DND-41 (cell line): ENCODE data around the gene RALGDS.
A peak's percentile ranks its signal among the peaks of the same experiment; 100 is the strongest.
"Not testable (repeated sequence)": the region's sequence is repeated elsewhere in the genome, so short reads cannot be mapped to it uniquely, and the experiment has no call there.

Experiments used
- ATAC-seq: fragments of 200-7000 bp; cut with Tn5 transposase; 3 replicates; pipeline ENCODE4 v1.9.1; 2021; ENCODE audit warnings: low read depth; ENCODE audit not compliant: insufficient read depth
- DNase-seq: peaks from one replicate; pipeline ENCODE4 v3.0.0-alpha.2; 2020
- H2AFZ ChIP-seq: 2 replicates; pipeline ENCODE4 v1.6.0; 2012; ENCODE audit warnings: low read depth, low read length
- H3K27ac ChIP-seq: 2 replicates; pipeline ENCODE4 v1.5.1; 2012; ENCODE audit warnings: low read length, inconsistent platforms
- H3K27me3 ChIP-seq: fragments of 200-600 bp; sonication (generic); 2 replicates; pipeline ENCODE4 v1.6.0; 2012; ENCODE audit warnings: low read length, mild to moderate bottlenecking, inconsistent platforms; ENCODE audit not compliant: insufficient read depth, poor library complexity
- H3K36me3 ChIP-seq: 2 replicates; pipeline ENCODE4 v1.5.1; 2012; ENCODE audit warnings: low read length, inconsistent platforms; ENCODE audit not compliant: insufficient read depth
- H3K4me1 ChIP-seq: 2 replicates; pipeline ENCODE4 v1.5.1; 2012; ENCODE audit warnings: mild to moderate bottlenecking, low read length; ENCODE audit not compliant: insufficient read depth
- H3K4me2 ChIP-seq: 2 replicates; pipeline ENCODE4 v1.6.0; 2012; ENCODE audit warnings: mild to moderate bottlenecking, moderate library complexity, low read length, inconsistent platforms; ENCODE audit not compliant: insufficient read depth
- H3K4me3 ChIP-seq, 2 experiments: fragments of 200-600 bp in 1 of 2; shearing (Covaris generic) in 1 of 2; 2 replicates each; pipeline ENCODE4 v1.5.1; 2012 to 2016; ENCODE audit warnings: inconsistent platforms in 2 of 2, low read length in 2 of 2, mild to moderate bottlenecking in 2 of 2, low read depth in 1 of 2, moderate library complexity in 1 of 2
- H3K79me2 ChIP-seq: 2 replicates; pipeline ENCODE4 v1.6.0; 2012; ENCODE audit warnings: low read length, inconsistent platforms; ENCODE audit not compliant: insufficient read depth
- H3K9ac ChIP-seq: 2 replicates; pipeline ENCODE4 v1.6.0; 2012; ENCODE audit warnings: low read depth, mild to moderate bottlenecking, inconsistent platforms, low read length, moderate library complexity
- H3K9me3 ChIP-seq: 2 replicates; pipeline ENCODE4 v1.5.1; 2012; ENCODE audit warnings: low read length, moderate library complexity, mild to moderate bottlenecking, inconsistent platforms; ENCODE audit not compliant: insufficient read depth, severe bottlenecking
- H4K20me1 ChIP-seq: 2 replicates; pipeline ENCODE4 v1.6.0; 2012; ENCODE audit warnings: low read length; ENCODE audit not compliant: insufficient read depth
- EZH2 ChIP-seq: IDR thresholded peaks from 3 replicates; pipeline ENCODE4 v1.6.1; 2012; ENCODE audit warnings: borderline replicate concordance, low read depth, mild to moderate bottlenecking, moderate library complexity, low read length, inconsistent platforms; ENCODE audit not compliant: severe bottlenecking
- TF ChIP-seq, protein P1 (sequence below): IDR thresholded peaks from 2 replicates; pipeline ENCODE4 v1.5.1; 2012; ENCODE audit warnings: borderline replicate concordance, low read length, moderate library complexity, mild to moderate bottlenecking; ENCODE audit not compliant: poor library complexity, severe bottlenecking; ENCODE audit errors: extremely low read depth

The RALGDS gene

DNA sequence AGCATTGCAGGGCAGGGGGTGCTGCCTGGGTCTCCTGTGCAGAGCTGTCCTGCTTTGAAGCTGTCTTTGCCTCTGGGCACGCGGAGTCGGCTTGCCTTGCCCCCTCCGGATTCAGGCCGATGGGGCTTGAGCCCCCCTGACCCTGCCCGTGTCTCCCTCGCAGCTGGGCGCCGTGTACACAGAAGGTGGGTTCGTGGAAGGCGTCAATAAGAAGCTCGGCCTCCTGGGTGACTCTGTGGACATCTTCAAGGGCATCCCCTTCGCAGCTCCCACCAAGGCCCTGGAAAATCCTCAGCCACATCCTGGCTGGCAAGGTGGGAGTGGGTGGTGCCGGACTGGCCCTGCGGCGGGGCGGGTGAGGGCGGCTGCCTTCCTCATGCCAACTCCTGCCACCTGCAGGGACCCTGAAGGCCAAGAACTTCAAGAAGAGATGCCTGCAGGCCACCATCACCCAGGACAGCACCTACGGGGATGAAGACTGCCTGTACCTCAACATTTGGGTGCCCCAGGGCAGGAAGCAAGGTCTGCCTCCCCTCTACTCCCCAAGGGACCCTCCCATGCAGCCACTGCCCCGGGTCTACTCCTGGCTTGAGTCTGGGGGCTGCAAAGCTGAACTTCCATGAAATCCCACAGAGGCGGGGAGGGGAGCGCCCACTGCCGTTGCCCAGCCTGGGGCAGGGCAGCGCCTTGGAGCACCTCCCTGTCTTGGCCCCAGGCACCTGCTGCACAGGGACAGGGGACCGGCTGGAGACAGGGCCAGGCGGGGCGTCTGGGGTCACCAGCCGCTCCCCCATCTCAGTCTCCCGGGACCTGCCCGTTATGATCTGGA is 56.6 kb downstream of the RALGDS start:
- Histone ChIP-seq H3K4me2 (no peak overlapping the region), H3K4me1 (no peaks in the 10 kb centered on the region), H2AFZ (no peak overlapping the region), H3K36me3 (no peaks in the 10 kb centered on the region), H3K27me3 (no peaks in the 10 kb centered on the region), H3K9me3 (no peaks in the 10 kb centered on the region), H3K27ac (no peak overlapping the region), H3K79me2 (no peaks in the 10 kb centered on the region), H4K20me1 (no peaks in the 10 kb centered on the region), H3K9ac (no peak overlapping the region), H3K4me3 (no peak overlapping the region)
- TF ChIP-seq EZH2, result no peak
- TF ChIP-seq, protein P1, sequence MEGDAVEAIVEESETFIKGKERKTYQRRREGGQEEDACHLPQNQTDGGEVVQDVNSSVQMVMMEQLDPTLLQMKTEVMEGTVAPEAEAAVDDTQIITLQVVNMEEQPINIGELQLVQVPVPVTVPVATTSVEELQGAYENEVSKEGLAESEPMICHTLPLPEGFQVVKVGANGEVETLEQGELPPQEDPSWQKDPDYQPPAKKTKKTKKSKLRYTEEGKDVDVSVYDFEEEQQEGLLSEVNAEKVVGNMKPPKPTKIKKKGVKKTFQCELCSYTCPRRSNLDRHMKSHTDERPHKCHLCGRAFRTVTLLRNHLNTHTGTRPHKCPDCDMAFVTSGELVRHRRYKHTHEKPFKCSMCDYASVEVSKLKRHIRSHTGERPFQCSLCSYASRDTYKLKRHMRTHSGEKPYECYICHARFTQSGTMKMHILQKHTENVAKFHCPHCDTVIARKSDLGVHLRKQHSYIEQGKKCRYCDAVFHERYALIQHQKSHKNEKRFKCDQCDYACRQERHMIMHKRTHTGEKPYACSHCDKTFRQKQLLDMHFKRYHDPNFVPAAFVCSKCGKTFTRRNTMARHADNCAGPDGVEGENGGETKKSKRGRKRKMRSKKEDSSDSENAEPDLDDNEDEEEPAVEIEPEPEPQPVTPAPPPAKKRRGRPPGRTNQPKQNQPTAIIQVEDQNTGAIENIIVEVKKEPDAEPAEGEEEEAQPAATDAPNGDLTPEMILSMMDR, result no peak
- DNase-seq, result no peak
- no peak for ATAC-seq

DNA sequence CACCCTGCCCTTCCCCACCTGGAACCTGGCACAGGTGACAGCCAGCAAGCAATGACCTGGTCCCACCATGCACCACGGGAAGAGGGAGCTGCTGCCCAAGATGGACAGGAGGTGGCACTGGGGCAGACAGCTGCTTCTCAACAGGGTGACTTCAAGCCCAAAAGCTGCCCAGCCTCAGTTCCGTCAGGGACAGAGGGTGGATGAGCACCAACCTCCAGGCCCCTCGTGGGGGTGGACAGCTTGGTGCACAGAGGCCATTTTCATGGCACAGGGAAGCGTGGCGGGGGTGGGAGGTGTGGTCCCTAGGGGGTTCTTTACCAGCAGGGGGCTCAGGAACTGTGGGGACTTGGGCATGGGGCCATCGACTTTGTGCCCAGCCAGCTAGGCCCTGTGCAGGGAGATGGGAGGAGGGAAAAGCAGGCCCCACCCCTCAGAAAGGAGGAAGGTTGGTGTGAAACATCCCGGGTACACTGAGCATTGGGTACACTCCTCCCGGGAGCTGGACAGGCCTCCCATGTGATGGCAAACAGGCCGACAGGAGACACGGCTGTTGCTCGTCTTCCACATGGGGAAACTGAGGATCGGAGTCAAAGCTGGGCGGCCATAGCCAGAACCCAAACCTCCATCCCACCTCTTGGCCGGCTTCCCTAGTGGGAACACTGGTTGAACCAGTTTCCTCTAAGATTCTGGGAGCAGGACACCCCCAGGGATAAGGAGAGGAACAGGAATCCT is 57.4 kb downstream of the RALGDS start:
- no peaks in the 10 kb centered on the region for H3K27me3 ChIP-seq
- no peak overlapping the region for H2AFZ ChIP-seq
- H3K4me3 ChIP-seq, result no peak overlapping the region
- H3K27ac ChIP-seq, result no peak overlapping the region
- TF ChIP-seq EZH2, result no peak
- TF ChIP-seq, protein P1, result peak; percentile 3
- no peaks in the 10 kb centered on the region for H3K4me1 ChIP-seq
- H3K9me3 ChIP-seq, result no peaks in the 10 kb centered on the region
- H4K20me1 ChIP-seq, result no peaks in the 10 kb centered on the region
- no peaks in the 10 kb centered on the region for H3K36me3 ChIP-seq
- no peak overlapping the region for H3K4me2 ChIP-seq
- H3K9ac ChIP-seq, result no peak overlapping the region
- H3K79me2 ChIP-seq, result no peaks in the 10 kb centered on the region
- ATAC-seq, result no peak
- no peak for DNase-seq

DNA sequence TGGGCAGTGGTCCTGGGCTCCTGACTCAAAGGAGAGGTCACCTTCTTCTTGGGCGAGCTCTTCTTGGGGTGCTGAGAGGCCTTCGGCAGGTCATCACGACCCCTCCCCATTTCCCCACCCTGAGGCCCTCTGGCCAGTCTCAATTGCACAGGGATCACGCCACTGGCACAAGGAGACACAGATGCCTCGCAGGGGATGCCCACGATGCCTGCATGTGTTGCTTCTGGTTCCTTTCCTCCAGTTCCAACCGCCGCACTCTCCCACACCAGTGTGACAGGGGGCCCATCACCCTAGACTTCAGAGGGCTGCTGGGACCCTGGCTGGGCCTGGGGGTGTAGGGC is 57.9 kb downstream of the RALGDS start:
- no peak overlapping the region for H3K9ac ChIP-seq
- no peak for TF ChIP-seq EZH2
- TF ChIP-seq, protein P1, result no peak
- H3K27me3 ChIP-seq, result no peaks in the 10 kb centered on the region
- no peaks in the 10 kb centered on the region for H3K4me1 ChIP-seq
- H3K79me2 ChIP-seq, result no peaks in the 10 kb centered on the region
- no peak overlapping the region for H3K4me3 ChIP-seq
- no peak overlapping the region for H3K27ac ChIP-seq
- H3K4me2 ChIP-seq, result no peak overlapping the region
- peaks cover under 1% of the 10 kb centered on the region; the same call in 1 of the 2 replicates for H3K36me3 ChIP-seq
- no peak for ATAC-seq
- H4K20me1 ChIP-seq, result no peaks in the 10 kb centered on the region
- no peaks in the 10 kb centered on the region for H3K9me3 ChIP-seq
- no peak overlapping the region for H2AFZ ChIP-seq
- no peak for DNase-seq

DNA sequence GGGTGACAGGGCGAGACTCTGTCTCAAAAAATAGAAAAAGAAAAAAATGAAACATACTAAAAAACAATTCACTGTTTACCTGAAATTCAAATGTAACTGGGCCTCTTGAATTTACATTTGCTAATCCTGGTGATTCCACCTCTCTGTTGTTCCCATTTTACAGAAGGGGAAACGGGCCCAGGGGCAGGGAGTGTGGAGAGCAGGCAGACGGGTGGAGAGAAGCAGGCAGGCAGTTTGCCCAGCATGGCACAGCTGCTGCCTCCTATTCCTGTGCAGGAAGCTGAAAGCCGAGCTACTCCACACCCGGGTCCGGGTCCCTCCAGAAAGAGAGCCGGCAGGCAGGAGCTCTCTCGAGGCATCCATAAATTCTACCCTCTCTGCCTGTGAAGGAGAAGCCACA is 58.5 kb downstream of the RALGDS start:
- DNase-seq, H3K27me3 ChIP-seq, H2AFZ ChIP-seq, H3K9ac ChIP-seq, H3K9me3 ChIP-seq, H3K4me3 ChIP-seq, H4K20me1 ChIP-seq, H3K27ac ChIP-seq, H3K4me1 ChIP-seq, H3K4me2 ChIP-seq, H3K79me2 ChIP-seq, H3K36me3 ChIP-seq: not testable (repeated sequence)
- 0 out of 3 replicates have a peak, but pooled peaks have one; percentile 17 for ATAC-seq

DNA sequence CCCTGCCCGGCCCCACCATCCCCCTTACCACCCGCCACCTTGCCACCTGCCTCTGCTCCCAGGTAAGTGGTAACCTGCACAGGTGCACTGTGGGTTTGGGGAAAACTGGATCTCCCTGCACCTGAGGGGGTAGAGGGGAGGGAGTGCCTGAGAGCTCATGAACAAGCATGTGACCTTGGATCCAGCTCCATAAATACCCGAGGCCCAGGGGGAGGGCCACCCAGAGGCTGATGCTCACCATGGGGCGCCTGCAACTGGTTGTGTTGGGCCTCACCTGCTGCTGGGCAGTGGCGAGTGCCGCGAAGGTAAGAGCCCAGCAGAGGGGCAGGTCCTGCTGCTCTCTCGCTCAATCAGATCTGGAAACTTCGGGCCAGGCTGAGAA is 59.3 kb downstream of the RALGDS start, which contains the start of gene CEL:
Gene CEL (plus strand): TSS at position 218 of the 382 bp plus-strand sequence. CDS start 22 bp downstream, at position 240.
- H3K4me3 ChIP-seq, DNase-seq, H3K4me1 ChIP-seq, H3K9ac ChIP-seq, H2AFZ ChIP-seq, H3K4me2 ChIP-seq, H3K27me3 ChIP-seq, H4K20me1 ChIP-seq, H3K79me2 ChIP-seq, H3K9me3 ChIP-seq, ATAC-seq, H3K27ac ChIP-seq: not testable (repeated sequence)
- peaks cover 14% of the 10 kb centered on the region for H3K36me3 ChIP-seq
